IMR-90 (cell line): Measurements from ENCODE around the gene RELN. TPM values are rescaled to one million over a fixed set of nuclear protein-coding genes. Genes with fewer than 3 reads are reported as not detected.

ENCODE experiments used
- ATAC-seq: fragments of 200-7000 bp; cut with Tn5 transposase; 2 replicates; pipeline ENCODE4 v1.9.1; 2020; ENCODE audit warnings: low read depth, mild to moderate bottlenecking, moderate library complexity
- BruUV-seq: library from RNA; stranded (reverse); fragments of 400-500 nt; replicated peaks from 2 replicates; lab custom pipeline; 2021; lab: Mats Ljungman, UMichigan
- CTCF ChIA-PET: fragments of 300-600 bp; formaldehyde crosslinking; extraction: SDS; loops from one replicate; lab custom pipeline; 2021; ENCODE audit warnings: antibody characterized with exemption; lab: Yijun Ruan, JAX
- POLR2A ChIA-PET: fragments of 300-600 bp; sonication (Branson Sonifier 250); formaldehyde crosslinking; loops from one replicate; lab custom pipeline; 2022; ENCODE audit warnings: antibody characterized with exemption; ENCODE audit not compliant: unreplicated experiment; lab: Charles Lee
- DNase-seq: peaks from one replicate; pipeline ENCODE4 v3.0.0; 2013
- H2AFZ ChIP-seq: replicated peaks from 2 replicates; pipeline ENCODE3; 2013; ENCODE audit warnings: low read length, mild to moderate bottlenecking; ENCODE audit not compliant: poor library complexity
- H2AK5ac ChIP-seq: 2 replicates; pipeline ENCODE4 v1.6.1; 2013; ENCODE audit warnings: low read depth, low read length, inconsistent platforms
- H2AK9ac ChIP-seq: replicated peaks from 2 replicates; pipeline ENCODE3; 2013; ENCODE audit warnings: mild to moderate bottlenecking, low read depth, low read length, moderate library complexity; ENCODE audit not compliant: poor library complexity
- H2BK120ac ChIP-seq: 2 replicates; pipeline ENCODE4 v1.6.1; 2013; ENCODE audit warnings: low read depth, low read length, inconsistent platforms
- H2BK15ac ChIP-seq: 3 replicates; pipeline ENCODE4 v1.6.1; 2013; ENCODE audit warnings: low read depth, low read length, inconsistent platforms
- H2BK20ac ChIP-seq: 2 replicates; pipeline ENCODE4 v1.6.1; 2013; ENCODE audit warnings: low read depth, mild to moderate bottlenecking, inconsistent platforms, low read length, moderate library complexity
- H2BK5ac ChIP-seq: 2 replicates; pipeline ENCODE4 v1.6.1; 2013; ENCODE audit warnings: mild to moderate bottlenecking, low read depth, low read length, inconsistent platforms; ENCODE audit not compliant: poor library complexity, severe bottlenecking
- H3K14ac ChIP-seq: replicated peaks from 2 replicates; pipeline ENCODE4 v1.6.1; 2013; ENCODE audit warnings: low read depth, low read length, inconsistent platforms
- H3K18ac ChIP-seq: 2 replicates; pipeline ENCODE4 v1.6.1; 2013; ENCODE audit warnings: low read depth, low read length, control low read depth
- H3K23ac ChIP-seq: 2 replicates; pipeline ENCODE4 v1.6.1; 2013; ENCODE audit warnings: low read depth, low read length, inconsistent platforms
- H3K27ac ChIP-seq: 2 replicates; pipeline ENCODE4 v1.5.1; 2013; ENCODE audit warnings: mild to moderate bottlenecking, control low read depth, low read length; ENCODE audit not compliant: insufficient read depth
- H3K27me3 ChIP-seq: 2 replicates; pipeline ENCODE4 v1.6.1; 2013; ENCODE audit warnings: low read length; ENCODE audit not compliant: control insufficient read depth, insufficient read depth
- H3K36me3 ChIP-seq: 2 replicates; pipeline ENCODE4 v1.6.1; 2013; ENCODE audit warnings: low read length, mixed read lengths; ENCODE audit not compliant: control insufficient read depth, insufficient read depth
- H3K4ac ChIP-seq: 2 replicates; pipeline ENCODE4 v1.6.1; 2013; ENCODE audit warnings: low read depth, low read length, inconsistent platforms
- H3K4me1 ChIP-seq: 2 replicates; pipeline ENCODE4 v1.6.1; 2013; ENCODE audit warnings: low read length, mixed read lengths; ENCODE audit not compliant: control insufficient read depth, insufficient read depth
- H3K4me2 ChIP-seq: 2 replicates; pipeline ENCODE4 v1.6.1; 2013; ENCODE audit warnings: low read depth, mild to moderate bottlenecking, control low read depth, low read length, moderate library complexity
- H3K4me3 ChIP-seq: 2 replicates; pipeline ENCODE4 v1.5.1; 2013; ENCODE audit warnings: low read depth, mild to moderate bottlenecking, control low read depth, low read length, moderate library complexity; ENCODE audit not compliant: insufficient read depth
- H3K56ac ChIP-seq: 2 replicates; pipeline ENCODE4 v1.6.1; 2013; ENCODE audit warnings: low read length, inconsistent platforms; ENCODE audit not compliant: insufficient read depth; ENCODE audit errors: extremely low read depth
- H3K79me1 ChIP-seq, 2 experiments: 2 replicates each; pipeline ENCODE4 v1.6.1; 2013; ENCODE audit warnings: low read length in 2 of 2, inconsistent platforms in 1 of 2, low read depth in 1 of 2
- H3K9ac ChIP-seq: 2 replicates; pipeline ENCODE4 v1.6.1; 2013; ENCODE audit warnings: low read depth, low read length, control low read depth
- H3K9me1 ChIP-seq: 2 replicates; pipeline ENCODE4 v1.6.1; 2013; ENCODE audit warnings: low read length, inconsistent platforms; ENCODE audit not compliant: insufficient read depth
- H3K9me3 ChIP-seq: 2 replicates; pipeline ENCODE4 v1.6.1; 2013; ENCODE audit warnings: low read length; ENCODE audit not compliant: control insufficient read depth, insufficient read depth
- H4K20me1 ChIP-seq: 2 replicates; pipeline ENCODE4 v1.6.1; 2013; ENCODE audit warnings: low read length, inconsistent platforms; ENCODE audit not compliant: insufficient read depth
- H4K5ac ChIP-seq: 2 replicates; pipeline ENCODE4 v1.6.1; 2013; ENCODE audit warnings: mild to moderate bottlenecking, low read depth, low read length, control low read depth
- H4K8ac ChIP-seq, 2 experiments: 2 replicates each; pipeline ENCODE4 v1.6.1; 2013; ENCODE audit warnings: low read depth in 2 of 2, low read length in 2 of 2, control low read depth in 1 of 2, inconsistent platforms in 1 of 2
- H4K91ac ChIP-seq: 2 replicates; pipeline ENCODE4 v1.6.1; 2013; ENCODE audit warnings: low read depth, low read length, inconsistent platforms; ENCODE audit not compliant: insufficient read depth
- BHLHE40 ChIP-seq: fragments of 150-350 bp; IDR thresholded peaks from 2 replicates; pipeline ENCODE4 v1.6.1; 2016; ENCODE audit warnings: mild to moderate bottlenecking, low read depth, low read length
- CHD1 ChIP-seq: IDR thresholded peaks from 2 replicates; pipeline ENCODE4 v1.6.1; 2012; ENCODE audit warnings: low read depth, low read length, improper control_type of control experiment
- CTCF ChIP-seq: conservative IDR thresholded peaks from 2 replicates; pipeline ENCODE4 v1.5.1; 2012; ENCODE audit warnings: mild to moderate bottlenecking, low read depth, low read length, improper control_type of control experiment
- ELK1 ChIP-seq: fragments of 150-350 bp; IDR thresholded peaks from 2 replicates; pipeline ENCODE4 v1.6.1; 2016; ENCODE audit warnings: low read depth, mild to moderate bottlenecking, low read length, moderate library complexity, borderline replicate concordance
- FOS ChIP-seq: fragments of 150-350 bp; IDR thresholded peaks from 2 replicates; pipeline ENCODE4 v1.6.1; 2016; ENCODE audit warnings: low read depth, low read length
- MAFK ChIP-seq: IDR thresholded peaks from 2 replicates; pipeline ENCODE4 v1.6.1; 2012; ENCODE audit warnings: low read depth, low read length, improper control_type of control experiment
- MXI1 ChIP-seq: IDR thresholded peaks from 2 replicates; pipeline ENCODE4 v1.6.1; 2012; ENCODE audit warnings: low read depth, mild to moderate bottlenecking, low read length, moderate library complexity, borderline replicate concordance
- NFE2L2 ChIP-seq: fragments of 150-350 bp; IDR thresholded peaks from 2 replicates; pipeline ENCODE4 v1.6.1; 2016; ENCODE audit warnings: low read depth, mild to moderate bottlenecking, low read length
- POLR2A ChIP-seq: IDR thresholded peaks from 2 replicates; pipeline ENCODE4 v1.6.1; 2012; ENCODE audit warnings: mild to moderate bottlenecking, low read depth, low read length
- RAD21 ChIP-seq: IDR thresholded peaks from 2 replicates; pipeline ENCODE4 v1.6.1; 2012; ENCODE audit warnings: low read length, improper control_type of control experiment
- RCOR1 ChIP-seq: IDR thresholded peaks from 2 replicates; pipeline ENCODE4 v1.6.1; 2012; ENCODE audit warnings: mild to moderate bottlenecking, low read length, improper control_type of control experiment; ENCODE audit not compliant: insufficient replicate concordance
- SMC3 ChIP-seq: fragments of 150-350 bp; IDR thresholded peaks from 2 replicates; pipeline ENCODE4 v1.6.1; 2016; ENCODE audit warnings: low read depth, mild to moderate bottlenecking, antibody characterized with exemption, low read length, moderate library complexity
- USF2 ChIP-seq: fragments of 150-350 bp; IDR thresholded peaks from 2 replicates; pipeline ENCODE4 v1.6.1; 2017; ENCODE audit warnings: mild to moderate bottlenecking, antibody characterized with exemption, low read length, low read depth
- whole genome bisulfite sequencing, 2 experiments: methylation state at CpG; one replicate each; pipeline versions ENCODE4 v1.1.5 to v1.1.7; 2013; ENCODE audit warnings: missing lambda C conversion rate in 2 of 2; ENCODE audit not compliant: insufficient read length in 1 of 2; ENCODE audit errors: extremely low coverage in 2 of 2; 5-methylcytosine and 5-hydroxymethylcytosine counted together
- dilution Hi-C: fragments of 300-500 bp; cut with HindIII; formaldehyde crosslinking; loops from one replicate; pipeline ENCODE4 v1.14.3; 2018; ENCODE audit warnings: low sequenced_read_pairs; ENCODE audit not compliant: unreplicated experiment
- in situ Hi-C: fragments of 300-500 bp; cut with MboI; formaldehyde crosslinking; loops from 3 replicates; pipeline ENCODE4 v1.14.3; 2019; ENCODE audit warnings: low sequenced_read_pairs, inconsistent platforms, mixed read lengths
- intact Hi-C: fragments of 100-400 bp; cut with micrococcal nuclease; formaldehyde crosslinking; loops from 2 replicates; pipeline ENCODE4 v1.10.0; 2022
- polyA plus RNA-seq, 3 experiments: library from polyadenylated mRNA; depleted of rRNA; stranded (reverse); fragments of >200 nt; gene quantifications; 2 replicates each; pipeline ENCODE4 v1.2.3, GENCODE V29; 2012; ENCODE audit warnings: low replicate concordance in 1 of 3
- total RNA-seq: library from RNA; depleted of rRNA; stranded (reverse); fragments of >200 nt; gene quantifications from 2 replicates; pipeline ENCODE4 v1.2.3, GENCODE V29; 2012

Gene RELN
- total and polyA plus RNA-seq, 2 of the 4 experiments (the other 2 are of a cell fraction) = 14.7 to 23.7 TPM

GRCh38 chr7:103809229-103809994, 180.0 kb downstream of the RELN start (continued):
- no peak for TF ChIP-seq CHD1

GRCh38 chr7:103805346-103805745, 184.1 kb downstream of the RELN start:
- in situ Hi-C loops = no loop called here
- peak; percentile 41 for DNase-seq
- no CpG with 5 or more reads among the region's 2 CpGs for WGBS, 2 experiments
- Histone ChIP-seq H2AK9ac (no peak overlapping the region), H3K36me3 (no peaks in the 10 kb centered on the region), H3K4me3 (no peak overlapping the region), H3K79me1 (no peaks in the 10 kb centered on the region), H3K27me3 (no peaks in the 10 kb centered on the region), H3K14ac (no peak overlapping the region), H4K8ac (no peak overlapping the region), H2AK5ac (no peak overlapping the region), H3K9me1 (no peaks in the 10 kb centered on the region), H3K4ac (no peak overlapping the region), H3K9ac (no peak overlapping the region), H2BK5ac (no peak overlapping the region), H3K56ac (no peak overlapping the region), H4K5ac (no peak overlapping the region), H3K23ac (no peak overlapping the region), H4K20me1 (no peaks in the 10 kb centered on the region), H2BK15ac (no peak overlapping the region), H3K18ac (no peak overlapping the region), H3K4me1 (peaks cover under 1% of the 10 kb centered on the region; the same call in 1 of the 2 replicates), H2BK20ac (no peak overlapping the region), H2AFZ (no peak overlapping the region), H3K4me2 (no peak overlapping the region), H2BK120ac (no peak overlapping the region), H3K9me3 (no peaks in the 10 kb centered on the region), H3K27ac (no peak overlapping the region), H4K91ac (no peak overlapping the region)
- no TSS peak for BruUV-seq
- intact Hi-C loops = loop anchor here (10.0 kb wide), 1 partner anchor 181 kb away; no protein-coding TSS in a partner anchor
- dilution Hi-C loops = no loop called here
- 0 out of 2 replicates have a peak, but pooled peaks have one; percentile 29 for ATAC-seq
- ChIA-PET CTCF (no interaction called here), POLR2A (no interaction called here)
- TF ChIP-seq MXI1 = no peak
- TF ChIP-seq RAD21 = no peak
- no peak for TF ChIP-seq FOS
- TF ChIP-seq POLR2A = no peak
- TF ChIP-seq CHD1 = no peak
- TF ChIP-seq CTCF = no peak
- TF ChIP-seq ELK1 = no peak
- no peak for TF ChIP-seq MAFK
- TF ChIP-seq RCOR1 = no peak
- no peak for TF ChIP-seq NFE2L2
- TF ChIP-seq BHLHE40 = no peak
- TF ChIP-seq SMC3 = no peak
- TF ChIP-seq USF2 = no peak
